HPDE6-E6E7 (cell line): ENCODE measurements around the gene RAB20.

Experiments used
- DNase-seq: peaks from one replicate; pipeline ENCODE4 v3.0.0; 2011; ENCODE audit warnings: missing footprints; ENCODE audit errors: extremely low spot score

Gene RAB20

DNA sequence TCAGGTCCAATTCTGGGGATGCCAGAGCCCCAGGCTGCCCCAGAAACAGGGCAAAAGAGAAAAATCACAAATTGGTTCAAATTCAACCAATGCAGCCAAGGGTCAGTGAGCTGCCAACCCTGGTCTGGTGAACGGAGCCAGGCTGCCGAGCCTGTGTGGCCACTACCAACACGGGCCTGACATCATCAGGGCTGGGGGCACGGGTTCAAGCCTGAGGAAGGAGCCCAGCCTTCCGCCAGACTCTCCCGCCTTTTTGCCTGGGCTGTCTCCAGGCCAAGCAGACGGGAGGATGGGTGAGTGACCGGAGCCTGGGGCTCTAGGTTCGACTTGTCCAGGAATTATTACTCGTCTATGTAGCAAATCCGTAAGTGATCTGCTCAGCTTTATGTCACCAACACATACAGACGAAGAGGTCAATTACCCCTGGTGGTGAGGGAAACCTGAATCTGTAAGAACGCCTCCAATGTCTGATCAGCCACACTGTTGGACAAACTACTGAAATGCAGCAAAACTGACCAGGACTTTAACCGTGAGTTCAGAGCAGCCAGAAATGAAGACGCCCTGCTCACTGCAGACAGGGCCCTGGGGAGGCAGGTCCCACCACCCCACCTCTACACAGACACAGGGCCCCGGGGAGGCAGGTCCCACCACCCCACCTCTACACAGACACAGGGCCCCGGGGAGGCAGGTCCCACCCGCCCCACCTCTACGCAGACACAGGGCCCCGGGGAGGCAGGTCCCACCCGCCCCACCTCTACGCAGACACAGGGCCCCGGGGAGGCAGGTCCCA is 31.8 kb downstream of the RAB20 start:
- no peak for DNase-seq

DNA sequence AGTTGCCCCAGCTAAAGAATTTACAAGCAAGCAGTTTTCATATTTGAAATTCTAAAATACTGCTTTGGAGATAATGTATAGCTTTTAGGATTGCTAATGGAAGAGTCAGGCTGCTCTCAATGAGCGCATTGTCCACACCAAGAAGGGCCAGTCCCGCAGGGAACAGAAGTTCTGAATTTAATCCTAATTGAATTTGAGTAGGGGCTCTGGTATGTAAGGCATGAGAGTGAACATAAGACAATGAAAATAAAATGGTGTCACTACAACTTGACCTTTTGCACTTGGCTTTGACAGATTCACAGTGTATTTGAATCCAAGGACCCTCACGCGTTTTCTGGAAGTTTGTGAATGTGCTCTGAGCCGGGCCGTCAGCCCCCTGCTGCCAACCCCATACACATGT is 32.6 kb downstream of the RAB20 start:
- DNase-seq: no peak

DNA sequence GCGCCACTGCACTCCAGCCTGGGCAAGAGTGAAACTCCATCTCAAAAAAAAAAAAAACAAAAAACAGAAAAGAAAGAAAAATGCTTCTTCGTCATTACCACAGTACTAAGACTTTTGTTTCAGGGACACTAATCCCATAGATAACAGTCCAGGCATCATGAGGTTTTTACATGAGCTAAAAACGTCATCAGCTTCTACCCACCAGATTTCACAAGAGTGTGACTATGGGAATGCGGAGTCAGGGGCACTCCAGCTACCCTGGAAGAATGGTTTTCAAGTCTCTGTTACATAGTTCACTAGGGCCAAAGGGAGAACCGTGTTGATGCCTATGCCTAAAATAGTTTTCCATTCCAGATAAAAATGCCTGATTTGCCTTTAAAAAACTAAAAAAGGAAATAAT is 33.2 kb downstream of the RAB20 start:
- DNase-seq: no peak

DNA sequence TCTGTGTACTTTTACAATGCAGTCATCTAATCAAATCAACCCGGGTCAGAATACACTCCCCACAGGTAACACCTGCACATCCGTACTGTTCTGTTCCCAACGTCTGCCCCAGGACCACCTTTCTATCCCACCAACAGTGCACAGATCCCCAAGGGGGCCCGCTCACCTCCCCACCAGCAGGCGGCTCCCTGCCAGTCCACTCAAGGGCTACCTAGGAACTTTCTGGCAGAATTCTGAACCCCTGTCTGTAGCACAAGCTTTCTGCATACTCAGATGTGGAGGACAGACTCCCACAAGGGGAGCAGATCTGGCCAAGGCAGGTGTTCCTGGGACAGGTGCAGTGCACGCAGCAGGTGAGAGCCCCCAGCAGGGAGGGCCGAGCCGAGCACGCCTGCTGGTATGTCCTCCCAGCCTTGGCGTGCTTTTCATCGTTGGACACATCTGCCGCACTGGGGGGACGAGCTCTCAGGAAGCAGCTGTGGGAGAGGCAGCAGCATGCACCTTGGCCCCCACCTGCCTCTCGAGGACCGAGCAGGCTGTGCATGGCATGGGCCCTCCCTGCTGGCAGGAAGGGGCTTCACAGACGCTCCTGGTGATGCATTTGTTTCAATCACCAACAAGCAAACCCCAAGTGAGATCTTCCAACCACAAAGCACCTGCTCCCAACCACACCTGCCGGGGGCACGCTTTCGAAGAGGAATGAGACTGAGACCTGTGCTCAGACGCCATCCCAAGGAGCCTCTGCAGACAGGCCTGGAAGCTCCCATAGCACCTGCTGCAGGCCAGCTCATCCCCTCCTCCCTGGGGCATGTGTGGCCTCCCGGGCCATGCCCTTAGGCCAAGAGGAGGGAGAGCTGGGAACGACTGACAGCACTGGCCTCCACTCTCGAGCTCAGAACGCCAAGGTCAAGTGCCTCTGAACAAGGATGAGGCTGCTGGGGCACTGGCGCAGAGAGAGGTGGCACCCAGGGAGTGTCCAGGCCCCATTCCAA is 35.9 kb downstream of the RAB20 start:
- no peak for DNase-seq

DNA sequence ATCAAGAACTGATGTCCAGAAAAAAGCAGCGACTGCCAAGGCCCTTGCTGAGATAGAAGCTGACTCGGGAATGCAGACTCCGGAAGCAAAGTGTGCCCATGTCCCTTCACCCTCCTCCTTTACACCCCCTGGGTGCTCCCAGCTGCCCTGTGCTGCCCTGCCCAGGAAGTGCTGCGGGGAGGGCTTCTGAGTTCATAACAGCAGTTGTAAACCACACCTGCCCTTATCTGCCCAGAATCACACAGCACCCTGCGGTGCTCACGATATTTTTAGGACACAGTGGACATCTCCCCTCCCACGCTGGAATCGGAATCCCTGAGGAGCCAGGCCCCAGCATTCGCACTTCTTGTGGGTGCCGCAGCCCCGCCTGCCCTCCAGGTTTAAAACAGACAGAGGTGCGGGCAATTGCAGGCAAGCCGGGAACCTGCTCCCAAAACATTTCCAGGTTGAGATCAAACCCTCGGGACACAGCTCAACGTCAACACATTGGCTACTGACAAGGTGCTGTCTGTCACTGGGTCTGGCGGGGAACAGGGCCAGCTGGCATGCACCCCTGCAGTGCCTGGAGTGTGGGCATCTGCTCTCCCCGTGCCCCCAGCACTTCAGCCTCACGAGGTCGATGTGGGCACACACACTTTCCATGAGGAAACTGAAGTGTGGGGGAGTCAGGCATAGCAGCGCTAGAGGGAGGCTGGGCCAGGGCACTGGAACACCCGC is 36.8 kb downstream of the RAB20 start:
- DNase-seq: no peak

DNA sequence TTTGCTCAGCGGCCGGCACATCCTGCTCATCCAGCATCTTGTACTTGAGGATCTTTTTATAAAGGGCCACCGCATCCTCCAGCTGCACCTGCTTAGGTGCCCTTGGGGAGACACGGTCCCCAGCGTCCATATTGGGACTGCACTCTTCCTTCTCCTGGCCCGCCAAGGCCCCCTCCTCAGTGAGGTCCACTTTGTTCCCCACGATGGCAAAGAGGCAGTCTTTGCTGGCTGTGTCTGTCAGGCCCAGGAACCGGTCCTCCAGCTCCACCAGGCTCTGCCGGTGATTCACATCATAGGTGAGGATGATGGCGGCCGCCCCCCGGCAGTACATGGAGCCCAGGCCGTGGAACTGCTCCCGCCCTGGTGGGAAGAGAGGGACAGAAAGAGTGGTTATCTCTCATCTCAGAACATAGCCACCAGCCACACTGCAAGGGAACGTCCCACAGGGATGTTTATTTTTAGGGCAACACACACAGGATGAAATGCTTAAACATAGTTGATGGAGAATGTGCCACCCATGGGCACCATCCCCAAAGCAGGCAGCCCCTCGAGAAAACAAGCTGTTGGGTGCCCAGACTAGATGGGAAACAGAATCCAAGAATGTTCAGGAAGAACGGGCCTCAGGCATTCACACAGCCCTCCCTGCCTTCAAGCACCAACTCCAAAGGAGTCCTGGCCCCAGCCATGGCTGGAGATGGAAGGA is 37.5 kb downstream of the RAB20 start:
- DNase-seq: no peak

DNA sequence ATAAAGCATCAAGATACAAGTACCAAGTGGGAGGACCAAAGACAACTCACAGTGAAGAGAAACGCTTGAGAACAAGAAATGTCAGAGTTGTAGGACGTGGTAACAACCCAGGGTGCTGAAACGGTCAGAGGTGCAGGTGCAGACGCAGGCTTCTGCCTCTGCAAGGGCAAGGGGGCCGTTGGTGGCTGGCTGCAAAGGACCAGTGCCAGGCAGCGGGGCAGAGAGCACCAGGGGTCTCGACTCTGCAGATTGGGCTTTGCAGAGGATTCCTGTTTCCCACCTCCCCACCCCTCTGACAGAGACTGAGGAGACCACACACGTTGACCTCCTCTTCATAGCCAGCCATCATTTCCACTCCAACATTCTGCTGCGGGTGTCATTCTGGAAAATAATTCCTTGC is 38.3 kb downstream of the RAB20 start:
- no peak for DNase-seq

DNA sequence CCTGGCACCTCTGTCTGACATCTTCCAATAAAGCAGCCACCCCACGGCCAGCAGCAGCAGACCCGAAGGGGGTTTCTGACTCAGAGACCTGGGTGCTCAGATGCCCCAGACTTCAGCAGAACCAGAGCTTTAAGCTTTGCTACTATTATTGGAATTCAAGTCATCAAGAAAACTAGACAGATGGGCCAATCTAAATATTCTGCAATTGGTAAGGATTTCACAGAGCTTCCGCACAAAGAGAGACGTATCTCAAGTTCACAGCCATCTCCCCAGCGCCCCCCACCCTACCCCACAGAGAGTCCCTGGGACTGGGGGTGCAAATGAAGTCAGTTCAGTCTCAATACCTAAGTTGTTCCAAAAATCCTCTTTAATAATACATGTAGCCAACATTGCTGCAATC is 38.8 kb downstream of the RAB20 start:
- no peak for DNase-seq

DNA sequence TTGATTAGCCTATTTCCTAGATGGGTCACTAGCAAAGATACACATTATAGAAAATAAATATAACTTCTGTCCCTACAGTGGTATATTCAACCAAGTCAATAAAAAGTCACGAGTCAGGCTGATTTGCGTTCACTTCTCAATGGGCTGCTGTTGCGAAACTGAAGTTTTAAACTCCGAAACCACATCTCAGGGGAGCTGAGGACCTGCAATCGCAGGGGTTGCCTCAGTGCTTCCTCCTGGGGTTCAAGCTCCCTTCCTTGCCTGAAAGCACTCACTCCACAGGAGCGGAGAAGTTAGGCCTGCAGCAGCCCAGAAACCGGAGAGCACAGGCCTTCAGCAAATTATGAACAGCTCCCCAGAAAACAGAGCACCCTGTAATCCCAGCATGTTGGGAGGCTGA is 39.6 kb downstream of the RAB20 start:
- no peak for DNase-seq

DNA sequence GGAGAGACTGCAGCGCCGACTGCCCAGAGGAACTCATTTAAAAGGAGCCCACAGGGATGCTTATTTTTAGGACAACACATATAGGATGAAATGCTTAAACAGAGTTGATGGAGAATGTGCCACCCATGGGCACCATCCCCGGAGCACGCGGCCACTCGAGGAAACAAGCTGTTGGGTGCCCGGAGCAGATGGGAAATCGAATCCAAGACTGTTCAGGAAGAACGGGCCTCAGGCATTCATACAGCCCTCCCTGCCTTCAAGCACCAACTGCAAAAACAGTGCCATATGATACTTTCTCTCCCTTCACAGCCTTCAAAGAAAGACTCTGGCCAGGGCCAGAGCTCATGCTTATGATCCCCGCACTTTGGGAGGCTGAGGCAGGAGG is 40.2 kb downstream of the RAB20 start:
- no peak for DNase-seq

DNA sequence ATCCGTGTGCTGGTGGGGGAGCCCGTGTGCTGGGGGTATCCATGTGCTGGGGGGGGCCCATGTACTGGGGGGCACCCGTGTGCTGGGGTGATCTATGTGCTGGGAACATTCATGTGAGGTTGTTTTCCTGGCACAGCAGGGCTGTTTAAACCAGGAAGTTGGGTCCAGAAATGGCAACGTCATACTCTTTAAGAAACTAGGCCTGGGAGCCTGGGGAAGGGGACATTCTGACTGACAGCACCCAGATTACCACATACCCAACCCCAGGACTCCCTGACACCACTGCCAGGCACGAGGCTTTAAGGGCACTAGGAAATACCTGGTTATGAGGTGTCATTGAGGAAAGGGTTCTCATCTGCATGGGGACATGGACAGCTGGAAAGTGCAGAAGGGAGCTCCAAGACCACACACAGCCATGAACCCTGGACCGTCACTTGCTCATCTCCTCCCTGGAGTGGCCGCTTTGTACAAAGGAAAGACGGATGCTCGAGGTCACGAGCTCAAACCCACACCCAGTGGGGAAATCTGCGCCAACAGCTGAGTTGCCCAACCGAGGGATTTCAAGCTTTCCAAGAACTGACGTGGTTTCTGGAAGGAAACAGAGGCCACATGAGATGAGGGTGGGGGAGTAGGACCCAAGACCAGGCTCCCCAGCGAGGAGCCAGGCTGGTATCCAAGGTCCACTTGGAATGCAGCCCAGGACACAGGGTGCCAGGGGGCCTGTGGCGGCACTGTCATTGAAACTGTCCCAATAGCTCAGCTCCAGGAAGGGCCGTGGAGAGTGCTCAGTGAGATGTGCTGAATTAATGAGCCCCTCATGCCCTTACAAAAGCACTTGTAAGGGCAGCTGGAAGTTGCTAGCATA is 40.9 kb downstream of the RAB20 start:
- DNase-seq: no peak

DNA sequence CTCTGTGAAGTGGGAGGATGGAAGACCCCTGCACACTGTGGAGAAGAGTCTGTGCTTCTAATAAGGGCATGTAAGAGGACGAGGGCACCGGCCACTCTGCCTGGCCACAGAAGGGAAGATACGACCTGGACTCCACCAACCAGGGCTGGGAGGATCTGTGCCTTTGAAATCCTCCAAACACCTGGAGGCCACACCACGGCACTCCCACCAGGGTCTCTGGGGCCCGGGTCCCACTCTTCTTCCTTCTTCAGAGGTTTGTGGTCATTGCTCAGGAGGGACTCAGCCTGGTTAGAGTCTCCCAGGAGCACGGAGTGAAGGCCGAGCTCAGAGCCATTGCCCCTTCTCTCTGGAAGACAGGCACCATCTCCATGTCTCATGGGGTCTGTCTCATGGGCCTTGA is 42.0 kb downstream of the RAB20 start:
- DNase-seq: no peak

DNA sequence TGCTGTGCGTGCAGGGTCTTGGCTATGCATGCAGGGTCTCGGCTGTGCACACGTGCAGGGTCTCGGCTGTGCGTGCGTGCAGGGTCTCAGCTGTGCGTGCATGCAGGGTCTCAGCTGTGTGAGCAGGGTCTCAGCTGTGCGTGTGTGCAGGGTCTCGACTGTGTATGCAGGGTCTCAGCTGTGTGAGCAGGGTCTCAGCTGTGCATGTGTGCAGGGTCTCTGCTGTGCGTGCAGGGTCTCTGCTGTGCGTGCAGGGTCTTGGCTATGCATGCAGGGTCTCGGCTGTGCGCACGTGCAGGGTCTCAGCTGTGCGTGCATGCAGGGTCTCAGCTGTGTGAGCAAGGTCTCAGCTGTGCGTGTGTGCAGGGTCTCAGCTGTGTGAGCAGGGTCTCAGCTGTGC is 42.5 kb downstream of the RAB20 start:
- no peak for DNase-seq

DNA sequence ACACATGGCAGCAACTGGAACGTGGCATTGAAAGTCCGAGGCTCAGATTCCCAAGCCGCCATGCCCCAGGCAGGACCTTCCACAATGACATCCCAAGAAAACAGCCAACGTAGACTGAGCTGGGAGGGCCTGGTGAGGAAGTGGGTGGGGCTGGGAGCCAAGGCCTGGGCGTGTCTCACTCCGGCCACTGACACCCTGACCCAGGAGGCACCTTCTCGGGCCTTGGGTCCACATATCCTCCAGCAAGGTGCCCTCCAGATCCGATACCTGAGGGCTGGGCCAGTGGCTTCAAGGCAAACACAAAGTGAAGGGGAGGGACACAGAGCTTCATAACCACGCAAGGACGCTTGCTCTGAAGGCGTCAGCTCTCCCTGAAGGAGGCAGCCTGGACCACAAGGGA is 43.0 kb downstream of the RAB20 start:
- no peak for DNase-seq

DNA sequence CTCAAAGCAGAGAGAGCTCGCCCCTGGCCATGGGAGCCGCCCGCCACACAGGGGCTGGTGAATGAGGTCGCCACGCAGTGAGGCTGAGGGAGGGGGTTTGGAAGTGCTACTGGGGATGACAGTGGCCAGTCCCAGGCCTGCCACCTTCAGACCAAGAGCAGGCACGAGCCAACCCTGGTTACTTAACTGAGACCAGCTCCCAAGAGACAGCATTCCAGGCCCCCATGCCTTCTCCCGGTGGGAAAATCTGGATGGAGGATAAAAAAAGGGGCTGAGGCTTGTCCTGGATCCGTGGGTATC is 43.3 kb downstream of the RAB20 start:
- DNase-seq: no peak

DNA sequence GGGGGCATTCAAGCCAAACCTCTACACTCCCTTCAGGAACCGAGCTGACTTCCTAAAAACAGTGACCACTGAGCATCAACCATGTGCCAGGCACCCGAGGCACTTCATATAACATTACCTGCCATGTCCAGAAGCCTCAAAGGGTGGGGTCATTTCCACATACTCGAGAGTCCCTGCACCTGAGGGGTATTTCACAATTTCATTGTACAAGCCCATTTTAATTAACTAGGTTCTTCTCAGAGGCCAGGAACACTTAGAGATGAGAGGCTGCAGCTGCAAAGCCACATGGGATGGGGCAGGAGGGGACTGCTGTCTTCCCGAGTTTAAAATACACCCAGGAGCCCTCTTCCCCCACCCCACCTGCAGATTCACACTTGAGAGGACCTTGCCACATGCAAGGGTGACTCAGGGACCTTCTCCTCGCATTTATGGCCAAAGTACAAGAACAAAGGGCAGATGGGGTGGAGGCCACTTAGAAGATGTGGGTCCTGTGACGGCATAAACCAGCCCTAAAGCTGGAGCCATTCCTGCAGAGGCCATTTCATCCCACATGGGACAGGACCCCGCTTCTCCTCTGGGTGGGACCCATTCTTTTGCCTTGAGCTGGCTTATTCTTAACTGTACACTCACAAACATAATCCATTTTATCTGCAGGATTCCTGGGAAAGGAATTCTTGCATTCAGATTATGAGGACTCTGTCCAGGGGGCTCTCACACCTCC is 43.9 kb downstream of the RAB20 start:
- no peak for DNase-seq

DNA sequence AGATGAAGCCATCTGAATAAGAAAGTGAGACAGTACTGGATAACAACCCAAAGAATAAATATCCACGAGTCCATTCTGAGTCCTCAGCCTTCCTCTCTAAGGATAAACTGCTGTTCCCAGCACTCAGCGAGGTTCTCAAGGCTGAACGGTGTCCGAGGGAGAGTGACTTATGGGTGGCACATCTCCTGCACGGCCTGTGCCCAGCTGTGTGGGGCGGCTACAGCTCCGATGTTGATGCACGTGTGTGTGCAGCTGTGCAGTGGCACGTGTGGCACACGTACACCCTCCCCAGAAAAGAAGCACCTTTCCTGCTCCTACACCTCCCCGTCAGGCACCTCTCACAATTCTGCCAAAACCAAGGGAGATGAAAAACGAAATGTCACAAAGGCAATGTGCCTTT is 45.0 kb downstream of the RAB20 start:
- no peak for DNase-seq

DNA sequence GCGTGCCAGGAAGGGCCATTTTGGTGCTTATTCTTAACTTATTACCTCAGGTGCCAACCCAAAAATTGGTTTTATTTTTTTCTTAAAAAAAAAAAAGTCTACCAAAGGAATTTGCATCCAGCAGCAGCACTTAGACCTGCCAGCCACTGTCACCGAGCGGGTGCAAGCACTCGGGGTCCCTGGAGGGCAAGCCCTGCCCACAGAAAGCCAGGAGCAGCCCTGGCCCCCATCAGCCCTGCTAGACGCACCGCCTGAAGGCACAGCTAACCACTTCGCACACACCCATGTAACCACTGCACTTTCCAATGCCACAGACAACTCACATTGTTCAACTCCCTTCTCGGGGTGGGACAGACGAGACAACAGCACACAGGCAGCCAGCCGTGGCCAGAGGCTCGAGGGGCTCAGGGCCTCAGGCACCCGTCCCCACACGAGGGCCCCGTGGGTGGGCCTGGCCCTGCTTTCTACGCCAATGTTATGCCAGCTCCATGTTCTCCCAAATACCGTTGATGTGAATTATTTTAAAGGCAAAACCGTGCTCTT is 49.3 kb downstream of the RAB20 start:
- DNase-seq: no peak

DNA sequence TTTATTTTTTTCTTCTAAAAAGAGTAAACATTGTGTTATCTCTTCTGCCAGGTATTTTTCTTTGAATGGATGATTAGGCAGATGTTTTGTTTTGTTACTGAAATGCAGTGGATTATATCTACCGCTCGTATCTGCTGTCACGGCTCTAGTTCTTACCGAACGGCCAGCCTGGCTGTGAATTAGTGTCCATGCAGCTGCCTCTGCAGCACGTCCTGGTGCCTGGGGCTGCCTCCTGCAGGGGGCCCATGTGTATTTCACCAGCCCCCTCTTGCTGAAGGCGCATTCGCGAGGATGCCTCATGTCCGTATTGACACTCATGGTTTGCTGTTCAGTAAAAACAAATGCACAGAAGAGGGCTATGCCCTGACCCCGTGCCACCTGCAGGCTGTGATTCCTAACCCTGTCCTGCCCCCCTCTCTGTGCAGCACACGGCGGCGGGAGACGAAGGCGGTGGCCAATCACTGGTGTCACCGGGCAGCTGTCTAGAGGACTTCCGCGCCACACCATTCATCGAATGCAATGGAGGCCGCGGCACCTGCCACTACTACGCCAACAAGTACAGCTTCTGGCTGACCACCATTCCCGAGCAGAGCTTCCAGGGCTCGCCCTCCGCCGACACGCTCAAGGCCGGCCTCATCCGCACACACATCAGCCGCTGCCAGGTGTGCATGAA is 49.9 kb downstream of the RAB20 start:
- no peak for DNase-seq
